Middle frontal gyrus (tissue), 1 donor: ENCODE measurements around the gene TCP11L1.
A peak's percentile ranks its signal among the peaks of the same experiment; 100 is the strongest.
"Not testable (repeated sequence)": the region's sequence is repeated elsewhere in the genome, so short reads cannot be mapped to it uniquely, and the experiment has no call there.

Experiments
- DNase-seq: peaks from one replicate; pipeline ENCODE4 v3.0.0-alpha.2; 2015; ENCODE audit warnings: low spot score; ENCODE audit errors: extremely low spot score

TCP11L1 gene

GRCh38 chr11:33064866-33065265, 25.5 kb downstream of the TCP11L1 start:
- DNase-seq = no peak

GRCh38 chr11:33065445-33066178, 26.2 kb downstream of the TCP11L1 start:
- DNase-seq = peak; percentile 24

GRCh38 chr11:33067294-33067693, 27.9 kb downstream of the TCP11L1 start:
- DNase-seq = no peak

DNA sequence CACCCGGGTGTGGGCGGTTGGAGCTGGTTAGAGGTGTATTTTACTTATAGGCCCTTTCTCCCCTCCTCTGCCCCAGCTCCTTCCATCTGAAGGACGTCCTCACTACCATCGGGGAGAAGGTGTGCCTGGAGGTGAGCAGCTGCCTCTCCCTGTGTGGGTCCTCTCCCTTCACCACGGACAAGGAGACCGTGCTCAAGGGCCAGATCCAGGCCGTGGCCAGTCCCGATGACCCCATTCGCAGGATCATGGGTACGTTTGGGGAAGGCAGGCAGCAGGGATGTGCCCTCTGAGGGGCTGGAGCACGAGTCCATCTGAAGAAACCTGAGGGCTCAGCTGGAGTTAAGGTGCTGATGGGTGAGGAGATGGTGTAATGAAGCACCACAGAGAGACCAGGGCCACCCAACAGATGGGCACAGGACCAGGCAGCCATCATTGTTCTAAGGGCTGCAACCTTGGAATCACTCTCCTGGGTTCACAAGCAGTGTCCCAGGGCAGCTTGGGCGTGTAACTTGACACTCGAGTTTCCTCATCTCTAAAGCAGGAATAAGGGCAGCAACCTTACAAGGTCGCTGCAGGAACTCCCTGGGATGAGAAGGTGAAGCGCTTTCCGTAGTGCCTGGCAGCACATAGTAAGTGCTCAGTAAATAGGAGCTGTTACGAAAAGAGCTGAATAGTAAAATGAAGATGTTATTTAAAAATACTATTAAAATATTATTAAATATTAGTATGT, 29.4 kb downstream of the TCP11L1 start:
- DNase-seq = no peak

DNA sequence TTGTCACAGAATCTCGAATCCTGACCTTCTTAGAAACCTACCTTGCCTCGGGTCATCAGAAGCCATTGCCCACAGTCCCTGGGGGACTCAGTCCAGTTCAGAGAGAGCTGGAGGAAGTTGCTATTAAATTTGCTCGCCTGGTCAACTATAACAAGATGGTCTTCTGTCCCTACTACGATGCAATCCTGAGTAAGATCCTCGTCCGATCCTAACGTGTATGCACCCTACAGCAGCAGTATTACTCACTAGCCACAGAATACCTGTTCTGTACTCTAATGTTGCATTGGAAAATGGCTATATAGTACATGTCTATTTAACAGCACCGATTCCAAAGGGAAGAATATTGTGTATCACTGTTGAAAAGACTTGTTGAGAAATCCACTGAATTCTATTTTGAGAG, 33.1 kb downstream of the TCP11L1 start:
- no peak for DNase-seq

DNA sequence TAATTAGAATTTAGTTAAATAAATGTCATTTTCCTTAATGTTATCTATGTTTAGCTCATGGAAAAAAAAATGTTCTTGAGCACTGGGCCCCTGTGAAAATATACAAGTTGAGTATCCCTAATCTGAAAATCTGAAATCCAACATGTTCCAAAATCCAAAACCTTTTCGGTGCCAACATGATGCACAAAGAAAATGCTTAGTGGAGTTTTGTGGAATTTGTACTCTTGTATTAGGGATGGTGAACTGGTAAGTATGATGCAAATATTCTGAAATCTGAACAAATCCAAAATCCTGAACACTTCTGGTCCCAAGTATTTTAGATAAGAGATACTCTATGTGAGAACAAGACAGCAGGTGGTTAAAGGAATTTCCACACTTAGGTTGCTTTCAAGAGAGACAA, 44.5 kb downstream of the TCP11L1 start:
- no peak for DNase-seq

- DNase-seq = no peak
Observed at GRCh38 chr11:33086017-33086416, 46.6 kb downstream of the TCP11L1 start.

DNA sequence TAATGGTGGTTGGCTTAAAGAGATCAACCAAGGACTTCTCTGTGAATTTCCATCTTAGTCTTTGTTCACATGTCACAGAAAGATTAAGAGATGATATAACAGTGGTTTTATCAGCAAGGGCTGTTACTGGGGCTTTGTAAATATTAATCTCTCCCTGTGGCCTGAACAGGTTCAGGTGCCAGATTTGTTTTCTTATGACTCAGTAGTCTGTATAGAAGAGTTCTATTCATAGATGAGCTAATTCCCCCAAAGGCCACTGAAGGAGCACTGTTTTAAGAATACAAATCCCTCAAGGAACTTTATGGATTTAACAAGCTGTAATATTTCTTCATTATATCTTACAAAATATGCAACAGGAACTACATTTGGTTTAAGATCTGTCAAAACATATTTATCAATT, 50.4 kb downstream of the TCP11L1 start:
- DNase-seq = no peak

DNA sequence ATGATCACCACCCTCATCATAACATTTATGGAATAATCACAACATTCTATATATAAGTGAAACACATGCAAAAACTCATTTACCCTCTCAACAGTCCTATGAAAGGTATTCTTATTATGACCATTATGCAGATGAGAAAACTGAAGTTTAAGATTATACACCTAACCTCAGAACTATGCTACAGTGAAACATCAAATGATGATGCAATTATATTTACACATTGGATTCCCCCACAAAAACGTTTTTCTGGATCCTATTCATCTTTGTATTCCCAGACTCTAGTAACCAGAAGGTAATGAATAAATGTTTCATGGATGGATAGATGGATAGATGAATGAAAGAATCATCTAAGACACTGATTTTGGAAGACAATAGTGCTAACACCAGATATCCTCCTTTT, 54.8 kb downstream of the TCP11L1 start:
- no peak for DNase-seq

- no peak for DNase-seq
Observed at GRCh38 chr11:33103836-33104235, 64.5 kb downstream of the TCP11L1 start.

- DNase-seq = no peak
Observed at GRCh38 chr11:33109294-33109895, 70.0 kb downstream of the TCP11L1 start.

DNA sequence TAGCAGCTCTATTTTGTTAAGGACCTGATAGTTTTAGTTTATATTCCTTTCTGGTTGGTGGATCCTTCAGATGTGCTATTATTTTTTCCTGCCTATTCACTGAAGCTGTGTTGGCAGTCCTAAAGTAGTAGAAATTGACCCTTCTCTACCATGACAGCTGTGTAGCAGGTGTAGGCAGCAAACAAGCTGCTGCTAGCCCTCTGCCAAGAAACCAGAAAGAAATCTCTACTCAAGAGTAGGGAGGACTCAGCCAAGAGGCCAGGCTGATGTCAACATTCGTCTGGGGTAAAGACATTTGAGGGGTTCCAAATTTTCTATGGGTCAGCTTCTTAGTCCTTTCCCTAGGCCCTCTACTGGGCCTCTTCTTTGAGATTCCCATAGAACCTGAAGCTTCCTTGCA, 70.7 kb downstream of the TCP11L1 start:
- no peak for DNase-seq

DNA sequence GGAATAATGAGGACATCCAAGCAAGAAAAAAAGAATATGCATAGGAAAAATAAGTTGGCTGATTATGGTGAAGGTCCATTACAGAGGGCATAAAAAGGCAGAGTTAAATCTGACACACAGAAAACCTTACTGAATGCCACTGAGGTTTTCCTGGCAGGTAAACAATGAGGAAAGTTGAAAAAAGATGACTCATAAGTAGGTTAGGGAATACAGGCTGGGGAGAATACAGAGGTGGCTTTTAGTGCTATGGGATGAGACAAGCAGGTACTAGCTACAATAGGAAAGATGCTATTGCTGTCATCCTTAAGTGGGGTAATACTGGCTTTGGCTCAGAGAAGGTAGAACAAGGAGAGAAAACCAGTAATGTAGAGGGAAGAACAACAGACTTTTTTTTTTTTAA, 77.2 kb downstream of the TCP11L1 start:
- DNase-seq = no peak

GRCh38 chr11:33122696-33123095, 83.3 kb downstream of the TCP11L1 start:
- DNase-seq = not testable (repeated sequence)
